Neural crest cell (in vitro differentiated cells): ENCODE measurements around the gene DAPK1. TPM values are rescaled to one million over a fixed set of nuclear protein-coding genes. Genes with fewer than 3 reads are reported as not detected.
A peak's percentile ranks its signal among the peaks of the same experiment; 100 is the strongest.

Experiments
- DNase-seq: peaks from one replicate; pipeline ENCODE4 v3.0.0; 2021; ENCODE audit warnings: low read depth, mixed read lengths, low spot score
- H3K27ac Mint-ChIP-seq: one replicate; pipeline ENCODE4 v1.8.0; 2021; ENCODE audit warnings: mild to moderate bottlenecking, mixed read lengths; ENCODE audit not compliant: unreplicated experiment
- H3K27me3 Mint-ChIP-seq: 2 replicates; pipeline ENCODE4 v1.8.0; 2021; ENCODE audit warnings: low read depth, mild to moderate bottlenecking, mixed read lengths
- H3K36me3 Mint-ChIP-seq: 2 replicates; pipeline ENCODE4 v1.8.0; 2021; ENCODE audit warnings: low read depth, mild to moderate bottlenecking, mixed read lengths
- H3K4me1 Mint-ChIP-seq: 2 replicates; pipeline ENCODE4 v1.8.0; 2021; ENCODE audit warnings: mixed read lengths
- H3K4me3 Mint-ChIP-seq: one replicate; pipeline ENCODE4 v1.8.0; 2021; ENCODE audit warnings: mild to moderate bottlenecking, mixed read lengths
- H3K9me3 Mint-ChIP-seq: 2 replicates; pipeline ENCODE4 v1.8.0; 2021; ENCODE audit warnings: mixed read lengths
- CTCF ChIP-seq: fragments of 200-600 bp; sonication (generic); conservative IDR thresholded peaks from 2 replicates; pipeline ENCODE4 v1.5.0; 2021; ENCODE audit warnings: antibody characterized with exemption, mild to moderate bottlenecking
- total RNA-seq: library from RNA; stranded (reverse); gene quantifications from 2 replicates; pipeline ENCODE4 v1.2.1, GENCODE V29; 2021

Gene DAPK1
- total RNA-seq, 1 donor from 2014 or later = 62.7 TPM

GRCh38 chr9:87515006-87515405, 17.3 kb downstream of the DAPK1 start:
- TF ChIP-seq CTCF = no peak
- Mint-ChIP-seq H3K36me3 (peaks cover 17% of the 10 kb centered on the region), H3K27ac (no peak overlapping the region)

DNA sequence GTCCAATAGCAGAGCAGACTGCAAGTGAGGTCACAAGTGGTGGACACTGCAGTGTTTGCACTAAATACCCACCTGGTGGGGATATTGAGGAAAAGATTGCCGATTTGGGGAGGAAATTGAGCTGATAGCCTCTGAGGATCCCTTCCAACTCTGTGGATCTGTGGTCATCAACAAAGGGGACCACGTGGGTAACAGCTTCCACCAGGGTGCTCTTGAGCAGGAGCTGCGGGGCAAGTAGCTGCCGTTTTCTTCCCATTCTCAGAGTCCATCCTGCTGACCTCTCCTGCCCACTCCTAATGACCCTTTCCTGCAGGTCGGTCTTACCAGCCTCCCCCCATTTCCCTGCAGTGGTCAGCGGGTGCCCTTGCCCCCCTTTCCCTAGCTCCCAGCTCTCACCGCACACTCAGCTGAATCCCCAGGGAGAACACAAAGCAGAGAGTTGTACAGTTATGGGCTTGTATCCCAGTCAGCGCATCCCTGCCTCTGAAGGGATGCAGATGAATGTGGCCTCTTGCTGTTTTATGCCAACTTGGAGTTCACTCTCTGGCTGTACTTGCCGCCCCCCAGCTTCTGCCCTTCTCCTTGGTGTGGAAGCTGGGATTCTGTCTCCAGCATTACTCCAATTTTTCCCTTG, 18.0 kb downstream of the DAPK1 start:
- H3K4me1 Mint-ChIP-seq = peaks cover 34% of the 10 kb centered on the region
- no peak for TF ChIP-seq CTCF
- peaks cover 17% of the 10 kb centered on the region for H3K36me3 Mint-ChIP-seq
- no peak for DNase-seq
- no peak overlapping the region for H3K4me3 Mint-ChIP-seq
- H3K27ac Mint-ChIP-seq = peak overlapping the region; percentile 78
- no peaks in the 10 kb centered on the region for H3K9me3 Mint-ChIP-seq
- no peaks in the 10 kb centered on the region for H3K27me3 Mint-ChIP-seq

More at GRCh38 chr9:87515006-87515405, 17.3 kb downstream of the DAPK1 start:
- no peak overlapping the region for H3K4me3 Mint-ChIP-seq
- no peaks in the 10 kb centered on the region for H3K27me3 Mint-ChIP-seq
- no peak for DNase-seq
- peaks cover 34% of the 10 kb centered on the region for H3K4me1 Mint-ChIP-seq
- H3K9me3 Mint-ChIP-seq = no peaks in the 10 kb centered on the region

- no peak overlapping the region for H3K4me3 Mint-ChIP-seq
- no peak for DNase-seq
- no peak overlapping the region for H3K27ac Mint-ChIP-seq
- peaks cover 34% of the 10 kb centered on the region for H3K4me1 Mint-ChIP-seq
- H3K9me3 Mint-ChIP-seq = no peaks in the 10 kb centered on the region
- peaks cover 17% of the 10 kb centered on the region for H3K36me3 Mint-ChIP-seq
- TF ChIP-seq CTCF = no peak
- H3K27me3 Mint-ChIP-seq = no peaks in the 10 kb centered on the region
These were observed 18.7 kb downstream of the DAPK1 start for GRCh38 chr9:87516222-87516925.

DNA sequence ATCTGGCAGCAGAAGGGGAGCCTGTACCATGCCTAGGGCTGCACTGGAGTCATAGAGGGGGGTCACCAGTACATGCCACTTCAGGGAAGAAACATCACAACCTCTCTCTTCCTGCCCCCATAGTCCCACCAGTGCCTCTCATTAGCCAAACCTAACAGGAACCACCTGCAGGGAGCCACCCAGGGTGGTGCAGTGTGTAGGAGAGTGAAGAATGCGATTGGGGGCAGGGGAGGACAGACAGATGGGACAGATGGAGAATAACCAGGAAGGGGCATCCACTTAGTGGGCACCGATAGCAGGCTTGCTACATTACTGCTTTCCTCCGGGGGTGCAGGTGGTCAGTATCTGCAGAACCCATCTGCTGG, 19.2 kb downstream of the DAPK1 start:
- no peak for DNase-seq
- TF ChIP-seq CTCF = no peak
- Mint-ChIP-seq H3K9me3 (no peaks in the 10 kb centered on the region), H3K27me3 (no peaks in the 10 kb centered on the region), H3K27ac (no peak overlapping the region), H3K4me3 (no peak overlapping the region), H3K36me3 (peaks cover 19% of the 10 kb centered on the region), H3K4me1 (peaks cover 34% of the 10 kb centered on the region)

GRCh38 chr9:87517732-87518131, 20.1 kb downstream of the DAPK1 start:
- DNase-seq = no peak
- H3K4me1 Mint-ChIP-seq = peaks cover 34% of the 10 kb centered on the region
- no peaks in the 10 kb centered on the region for H3K27me3 Mint-ChIP-seq
- H3K27ac Mint-ChIP-seq = no peak overlapping the region
- peaks cover 19% of the 10 kb centered on the region for H3K36me3 Mint-ChIP-seq
- H3K9me3 Mint-ChIP-seq = no peaks in the 10 kb centered on the region
- H3K4me3 Mint-ChIP-seq = no peak overlapping the region
- TF ChIP-seq CTCF = no peak
